ENCODE measurements around the gene AKAP5. TPM values are rescaled to one million over a fixed set of nuclear protein-coding genes. Genes with fewer than 3 reads are reported as not detected.

The AKAP5 gene
- total and polyA plus RNA-seq, 9 of the 15 experiments (the other 6 are each of a cell fraction or from before 2014, with no cell fraction given) = 0.06 to 0.94 (median 0.34) TPM

GRCh38 chr14:64465191-64465822 lies at the start of gene AKAP5 (continued):
- TF ChIP-seq PBX2 (CRISPR knock-in tag; IDR thresholded peaks at IDR 0.05; ENCODE audit: low read depth) = peak; percentile 28; the same call in 1 of the 2 replicates
- TF ChIP-seq PBX2 (tag; conservative IDR thresholded peaks at IDR 0.05; ENCODE audit: low read depth) = no peak
- TF ChIP-seq SP2 (IDR thresholded peaks at IDR 0.05; ENCODE audit: extremely low read depth, low read depth, low read length, poor library complexity, severe bottlenecking) = peak; percentile 24
- TF ChIP-seq NFYB (IDR thresholded peaks at IDR 0.05; ENCODE audit: extremely low read depth, insufficient read length) = peak; percentile 42
- TF ChIP-seq E2F6 (IDR thresholded peaks at IDR 0.05; ENCODE audit: borderline replicate concordance in 1 of 2, extremely low read depth in 1 of 2, insufficient read depth in 1 of 2, insufficient read length in 1 of 2, low read depth in 1 of 2, low read length in 1 of 2, poor library complexity in 1 of 2, severe bottlenecking in 1 of 2) = peak in 1 of 2 experiments; percentile 69
- no peak for TF ChIP-seq SRSF1 (IDR thresholded peaks at IDR 0.05; ENCODE audit: low read depth, low read length)
- no peak for TF ChIP-seq MIER1 (IDR thresholded peaks at IDR 0.05; ENCODE audit: low read depth)
- no peak for TF ChIP-seq PATZ1 (CRISPR knock-in tag; IDR thresholded peaks at IDR 0.05; ENCODE audit: borderline replicate concordance)
- peak; percentile 77 for TF ChIP-seq VEZF1 (CRISPR knock-in tag; IDR thresholded peaks at IDR 0.05)
- TF ChIP-seq ILF3 (IDR thresholded peaks at IDR 0.05; ENCODE audit: borderline replicate concordance) = no peak
- TF ChIP-seq GATAD2B (IDR thresholded peaks at IDR 0.05; ENCODE audit: borderline replicate concordance) = 0 out of 2 replicates have a peak, but pooled peaks have one; percentile 44
- peak; percentile 87 for TF ChIP-seq ZBTB7A (IDR thresholded peaks at IDR 0.05; ENCODE audit: borderline replicate concordance, control insufficient read depth, low read depth, low read length)
- no peak for TF ChIP-seq RBM15 (IDR thresholded peaks at IDR 0.05; ENCODE audit: insufficient read depth, low read length)
- TF ChIP-seq RBM25 (IDR thresholded peaks at IDR 0.05; ENCODE audit: low read depth, low read length, severe bottlenecking) = peak; percentile 63
- TF ChIP-seq BDP1 (IDR thresholded peaks at IDR 0.05; ENCODE audit: insufficient read depth, insufficient read length) = no peak
- peak; percentile 54 for TF ChIP-seq RBBP5 (IDR thresholded peaks at IDR 0.05; ENCODE audit: borderline replicate concordance, insufficient read depth, low read length, poor library complexity, severe bottlenecking)

All from K562 (cell line).